H1 (cell line): ENCODE measurements around the gene FAM83C. TPM values are rescaled to one million over a fixed set of nuclear protein-coding genes. Genes with fewer than 3 reads are reported as not detected.
A peak's percentile ranks its signal among the peaks of the same experiment; 100 is the strongest.

Experiments used
- CTCF ChIA-PET: fragments of 300-600 bp; sonication (Branson Sonifier 250); formaldehyde crosslinking; loops from one replicate; lab custom pipeline; 2021; ENCODE audit not compliant: partially characterized antibody; lab: Charles Lee
- POLR2A ChIA-PET: fragments of 300-600 bp; sonication (Branson Sonifier 250); formaldehyde crosslinking; loops from one replicate; lab custom pipeline; 2021; ENCODE audit warnings: inconsistent platforms; ENCODE audit not compliant: partially characterized antibody; lab: Charles Lee
- DNase-seq, 2 experiments: peaks; one replicate each; pipeline versions ENCODE4 v3.0.0 to v3.0.0-alpha.2; 2010 to 2022; ENCODE audit warnings: low spot score in 2 of 2, low read depth in 1 of 2, mixed read lengths in 1 of 2
- FAIRE-seq: peaks from 2 replicates; lab custom pipeline; 2011; peaks lifted over from hg19 to GRCh38; lab: Jason Lieb, UNC
- H2AFZ ChIP-seq: 2 replicates; pipeline ENCODE4 v1.8.1; 2012; ENCODE audit warnings: low read length, inconsistent platforms
- H2AK5ac ChIP-seq: 2 replicates; pipeline ENCODE4 v1.6.1; 2013; ENCODE audit warnings: low read depth, low read length
- H2BK120ac ChIP-seq: replicated peaks from 2 replicates; pipeline ENCODE3; 2013; ENCODE audit warnings: low read depth, low read length, inconsistent platforms
- H2BK12ac ChIP-seq: 2 replicates; pipeline ENCODE4 v1.6.1; 2013; ENCODE audit warnings: low read depth, low read length
- H2BK15ac ChIP-seq: 2 replicates; pipeline ENCODE4 v1.6.1; 2013; ENCODE audit warnings: low read length
- H2BK20ac ChIP-seq: 2 replicates; pipeline ENCODE4 v1.6.1; 2013; ENCODE audit warnings: low read length
- H2BK5ac ChIP-seq: 2 replicates; pipeline ENCODE4 v1.6.1; 2013; ENCODE audit warnings: low read depth, low read length
- H3K14ac ChIP-seq: 2 replicates; pipeline ENCODE4 v1.6.1; 2013; ENCODE audit warnings: inconsistent platforms; ENCODE audit not compliant: insufficient read length
- H3K18ac ChIP-seq: 2 replicates; pipeline ENCODE4 v1.6.1; 2013; ENCODE audit warnings: low read length; ENCODE audit errors: extremely low read depth
- H3K23ac ChIP-seq: 2 replicates; pipeline ENCODE4 v1.6.1; 2013; ENCODE audit warnings: inconsistent platforms; ENCODE audit not compliant: insufficient read length
- H3K23me2 ChIP-seq: 2 replicates; pipeline ENCODE4 v1.6.1; 2013; ENCODE audit warnings: low read depth, low read length
- H3K27ac ChIP-seq: 2 replicates; pipeline ENCODE4 v1.6.1; 2011; ENCODE audit warnings: low read depth, low read length, inconsistent platforms
- H3K27me3 ChIP-seq, 4 experiments: replicated peaks in 1 of 4; 1 replicate in 1 of 4; 2 replicates in 3 of 4; pipeline versions ENCODE4 v1.6.1 to v1.8.1; 2011 to 2013; ENCODE audit warnings: low read length in 3 of 4, mild to moderate bottlenecking in 3 of 4, inconsistent platforms in 2 of 4, mixed read lengths in 2 of 4, moderate library complexity in 1 of 4; ENCODE audit not compliant: control insufficient read depth in 3 of 4, insufficient read depth in 3 of 4; ENCODE audit errors: extremely low read depth in 1 of 4
- H3K36me3 ChIP-seq, 4 experiments: 2 replicates each; pipeline versions ENCODE4 v1.6.1 to v1.8.1; 2011 to 2013; ENCODE audit warnings: mild to moderate bottlenecking in 4 of 4, low read length in 3 of 4, moderate library complexity in 2 of 4, control low read depth in 1 of 4, inconsistent platforms in 1 of 4; ENCODE audit not compliant: insufficient read depth in 4 of 4, control insufficient read depth in 2 of 4
- H3K4ac ChIP-seq: replicated peaks from 2 replicates; pipeline ENCODE3; 2013; ENCODE audit warnings: low read length, low read depth, mixed read lengths, inconsistent platforms; ENCODE audit not compliant: insufficient read length
- H3K4me1 ChIP-seq, 4 experiments: replicated peaks in 1 of 4; 1 replicate in 1 of 4; 2 replicates in 3 of 4; pipeline versions ENCODE4 v1.6.1 to v1.8.1; 2011 to 2013; ENCODE audit warnings: low read length in 3 of 4, inconsistent platforms in 2 of 4, mixed read lengths in 1 of 4; ENCODE audit not compliant: insufficient read depth in 4 of 4, control insufficient read depth in 3 of 4
- H3K4me2 ChIP-seq, 2 experiments: 2 replicates each; pipeline versions ENCODE4 v1.6.1 to v1.8.1; 2011 to 2013; ENCODE audit warnings: low read depth in 2 of 2, low read length in 2 of 2, control low read depth in 1 of 2, inconsistent platforms in 1 of 2, mild to moderate bottlenecking in 1 of 2; ENCODE audit not compliant: insufficient read depth in 1 of 2
- H3K4me3 ChIP-seq, 4 experiments: fragments of 200-600, 300-600 bp in 1 of 4; sonication (generic), shearing (Covaris generic), sonication (Bioruptor Twin) in 1 of 4; 2 replicates each; pipeline versions ENCODE4 v1.5.1 to v1.8.1; 2011 to 2016; ENCODE audit warnings: low read length in 4 of 4, low read depth in 3 of 4, control low read depth in 2 of 4, inconsistent platforms in 2 of 4, mild to moderate bottlenecking in 2 of 4, mixed read lengths in 1 of 4, moderate library complexity in 1 of 4; ENCODE audit not compliant: insufficient read depth in 2 of 4; ENCODE audit errors: extremely low read depth in 1 of 4
- H3K56ac ChIP-seq: replicated peaks from 2 replicates; pipeline ENCODE3; 2013; ENCODE audit warnings: low read depth, mild to moderate bottlenecking, mixed read lengths, low read length, inconsistent platforms; ENCODE audit not compliant: insufficient read length
- H3K79me1 ChIP-seq: 2 replicates; pipeline ENCODE4 v1.6.1; 2013; ENCODE audit warnings: low read depth, low read length, control low read depth
- H3K79me2 ChIP-seq, 2 experiments: 2 replicates each; pipeline versions ENCODE4 v1.6.1 to v1.8.1; 2012 to 2013; ENCODE audit warnings: low read length in 2 of 2, mild to moderate bottlenecking in 2 of 2, inconsistent platforms in 1 of 2; ENCODE audit not compliant: insufficient read depth in 2 of 2, control insufficient read depth in 1 of 2
- H3K9ac ChIP-seq, 4 experiments: replicated peaks in 1 of 4; 1 replicate in 1 of 4; 2 replicates in 3 of 4; pipeline versions ENCODE4 v1.6.1 to v1.8.1; 2011 to 2013; ENCODE audit warnings: low read depth in 3 of 4, low read length in 3 of 4, control low read depth in 2 of 4, mild to moderate bottlenecking in 2 of 4, moderate library complexity in 2 of 4, inconsistent platforms in 1 of 4; ENCODE audit errors: extremely low read depth in 1 of 4
- H3K9me3 ChIP-seq, 2 experiments: 2 replicates each; pipeline versions ENCODE4 v1.6.1 to v1.8.1; 2012 to 2013; ENCODE audit warnings: mild to moderate bottlenecking in 2 of 2, moderate library complexity in 2 of 2, control low read depth in 1 of 2, inconsistent platforms in 1 of 2, low read depth in 1 of 2, low read length in 1 of 2, mixed read lengths in 1 of 2; ENCODE audit not compliant: insufficient read depth in 2 of 2
- H4K20me1 ChIP-seq, 2 experiments: replicated peaks in 1 of 2; 2 replicates each; pipeline versions ENCODE3 to v1.8.1; 2011 to 2013; ENCODE audit warnings: inconsistent platforms in 2 of 2, low read length in 2 of 2, mild to moderate bottlenecking in 1 of 2; ENCODE audit not compliant: insufficient read depth in 2 of 2, control insufficient read depth in 1 of 2
- H4K5ac ChIP-seq: 2 replicates; pipeline ENCODE4 v1.6.1; 2013; ENCODE audit warnings: low read length, low read depth, mixed read lengths, inconsistent platforms; ENCODE audit not compliant: insufficient read length
- H4K8ac ChIP-seq: 2 replicates; pipeline ENCODE4 v1.8.0; 2013; ENCODE audit warnings: mild to moderate bottlenecking, moderate library complexity, low read length, inconsistent platforms; ENCODE audit not compliant: insufficient read depth; ENCODE audit errors: extremely low read depth
- H4K91ac ChIP-seq: replicated peaks from 2 replicates; pipeline ENCODE3; 2013; ENCODE audit warnings: low read length, mixed read lengths, inconsistent platforms; ENCODE audit not compliant: insufficient read length
- WGBS, 2 experiments: shearing (Covaris generic) in 1 of 2; methylation state at CpG; one replicate each; pipeline versions ENCODE4 v1.1.6 to v1.1.7; 2013 to 2015; ENCODE audit warnings: low lambda C conversion rate in 2 of 2, mixed read lengths in 2 of 2, inconsistent platforms in 1 of 2, low coverage in 1 of 2, missing lambda C conversion rate in 1 of 2; ENCODE audit not compliant: insufficient replicate concordance in 2 of 2, insufficient coverage in 1 of 2, insufficient read length in 1 of 2; ENCODE audit errors: extremely low coverage in 1 of 2, missing lambda C conversion rate in 1 of 2; 5-methylcytosine and 5-hydroxymethylcytosine counted together
- polyA plus RNA-seq, 7 experiments: library from polyadenylated mRNA; depleted of rRNA in 3 of 7; stranded (reverse) in 5 of 7; unstranded in 2 of 7; fragments of >200 nt in 5 of 7; fragments of 200-250 nt in 2 of 7; gene quantifications; 1 replicate in 5 of 7; 2 replicates in 1 of 7; 4 replicates in 1 of 7; pipeline versions ENCODE4 v1.2.1 to v1.2.3, GENCODE V29; 2011 to 2013; ENCODE audit warnings: missing spikeins in 2 of 7, mixed read lengths in 2 of 7
- total RNA-seq: library from RNA; stranded (reverse); fragmentation: NEBNext Ultra II Directional; extraction: Animal tissue kit (Norgen Biotek cat#: 25700); gene quantifications from 2 replicates; pipeline ENCODE4 v1.2.1, GENCODE V29; 2021

The FAM83C gene
- total and polyA plus RNA-seq, 2 of the 8 experiments (the other 6 are each of a cell fraction or from before 2014, with no cell fraction given) = not detected

DNA sequence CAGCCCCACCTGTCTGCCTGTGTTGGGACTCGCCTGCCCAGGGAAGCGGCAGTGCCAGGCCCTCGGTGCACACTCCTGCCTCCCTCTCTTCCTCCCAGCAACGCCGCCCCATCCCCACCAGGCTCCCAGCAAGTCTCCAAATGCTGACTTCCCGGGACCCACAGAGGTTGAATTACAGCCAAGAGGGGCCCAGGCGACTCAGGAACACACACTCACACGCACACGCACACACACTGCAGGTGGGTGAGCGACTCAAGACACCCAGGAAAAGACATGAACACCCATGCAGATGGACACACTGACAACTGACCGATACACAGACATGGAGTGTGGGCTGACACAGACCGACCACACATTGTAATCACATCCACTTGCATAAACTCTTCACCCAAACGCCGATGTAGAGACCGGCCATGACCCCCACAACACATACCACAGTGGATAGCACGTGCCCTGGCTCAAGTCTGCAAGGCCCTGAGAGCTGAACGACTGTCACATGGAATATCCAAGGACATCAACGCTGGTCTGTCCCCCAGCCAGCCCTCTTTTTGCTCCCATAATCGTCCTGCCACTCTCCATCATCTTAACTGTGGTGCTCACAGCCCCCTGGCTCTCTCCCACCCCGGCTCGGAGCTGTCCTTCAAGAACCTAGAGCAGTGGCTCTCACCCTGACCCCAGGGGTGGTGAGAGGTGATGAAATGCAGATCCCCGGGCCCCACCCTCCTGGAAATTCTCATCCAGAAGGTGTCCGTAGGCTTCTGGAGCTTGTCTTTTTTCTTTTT, 470 bp upstream of the FAM83C start:
- H4K5ac ChIP-seq = no peak overlapping the region
- H4K8ac ChIP-seq = peak overlapping the region; percentile 92
- H2BK15ac ChIP-seq = no peak overlapping the region
- H3K56ac ChIP-seq = no peak overlapping the region
- no peaks in the 10 kb centered on the region for H4K20me1 ChIP-seq
- H3K4ac ChIP-seq = no peak overlapping the region
- POLR2A ChIA-PET = interaction anchor here (0.6 to 5.7 kb wide), 3 partner anchors 8 to 15 kb away, joined by 3 to 39 read pairs (median 5); partner anchors contain the start of genes EIF6 and MMP24OS
- H2BK20ac ChIP-seq = no peak overlapping the region
- no peak overlapping the region for H2BK120ac ChIP-seq
- H3K4me2 ChIP-seq = no peak overlapping the region
- H3K4me3 ChIP-seq = no peak overlapping the region
- no peak overlapping the region for H2AK5ac ChIP-seq
- H3K27ac ChIP-seq = no peak overlapping the region
- no peak overlapping the region for H2BK12ac ChIP-seq
- 88% methylated on average over 23 of the region's 23 CpGs; no CpG with 5 or more reads in 1 of the 2 experiments for WGBS, 2 experiments
- no peak for FAIRE-seq
- no peaks in the 10 kb centered on the region for H3K23me2 ChIP-seq
- H3K14ac ChIP-seq = no peak overlapping the region
- CTCF ChIA-PET = interaction anchor here (0.5 to 11.5 kb wide), 3 partner anchors 14 to 85 kb away, joined by 3 to 130 read pairs (median 4); no protein-coding TSS in a partner anchor
- H2AFZ ChIP-seq = peak overlapping the region; percentile 26; the same call in 1 of the 2 replicates
- H3K36me3 ChIP-seq = no peaks in the 10 kb centered on the region
- H3K23ac ChIP-seq = no peak overlapping the region
- H3K27me3 ChIP-seq = no peaks in the 10 kb centered on the region
- H3K18ac ChIP-seq = no peak overlapping the region
- no peaks in the 10 kb centered on the region for H3K79me1 ChIP-seq
- H4K91ac ChIP-seq = no peak overlapping the region
- H3K9me3 ChIP-seq = no peaks in the 10 kb centered on the region
- H3K9ac ChIP-seq = no peak overlapping the region
- no peaks in the 10 kb centered on the region; a peak in 2 of 7 replicates for H3K4me1 ChIP-seq
- DNase-seq = no peak
- H2BK5ac ChIP-seq = no peak overlapping the region
- H3K79me2 ChIP-seq = no peaks in the 10 kb centered on the region
